Measurements from ENCODE around the gene ANKS1B.
"Not testable (repeated sequence)": the region's sequence is repeated elsewhere in the genome, so short reads cannot be mapped to it uniquely, and the experiment has no call there.

ANKS1B gene

DNA sequence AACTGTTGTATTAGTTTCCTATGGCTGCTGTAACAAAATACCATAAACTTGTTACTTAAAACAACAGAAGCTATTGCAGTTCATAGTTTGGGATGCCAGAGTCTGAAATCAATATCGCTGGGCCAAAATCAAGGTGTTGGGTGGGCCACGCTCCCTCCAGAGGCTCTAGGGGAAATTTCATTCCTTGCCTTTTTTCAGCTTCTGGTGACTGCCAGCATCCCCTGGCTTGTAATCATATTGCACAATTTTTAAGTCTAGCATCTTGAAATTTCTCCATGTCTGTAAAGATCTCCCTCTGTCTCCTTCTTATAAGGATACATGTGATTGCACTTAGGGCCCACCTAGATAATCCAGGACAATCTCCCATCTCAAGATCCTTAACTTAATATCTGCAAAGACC lies 386.0 kb downstream of the ANKS1B start:
- Histone ChIP-seq H3K79me2 (ENCODE audit: insufficient read depth, low read length) (no peaks in the 10 kb centered on the region), H3F3A (ENCODE audit: low read depth) (no peaks in the 10 kb centered on the region), H4K20me1 (ENCODE audit: insufficient read depth, low read length, poor library complexity, severe bottlenecking) (no peaks in the 10 kb centered on the region), H3K9me2 (replicated peaks; ENCODE audit: low read depth, low read length) (no peaks in the 10 kb centered on the region), H3K4me2 (ENCODE audit: low read depth, low read length, poor library complexity, severe bottlenecking) (no peak overlapping the region), H3K9me3 (ENCODE audit: insufficient read depth, low read depth, low read length) (no peaks in the 10 kb centered on the region), H3K9ac (ENCODE audit: low read depth, low read length, poor library complexity, severe bottlenecking) (no peak overlapping the region), H2AFZ (ENCODE audit: low read length) (no peak overlapping the region), H3K4me3 (ENCODE audit: low read length, poor library complexity, severe bottlenecking) (no peak overlapping the region), H3K27me3 (ENCODE audit: insufficient read depth, low read length, poor library complexity, severe bottlenecking) (no peaks in the 10 kb centered on the region), H3K36me3 (ENCODE audit: insufficient read depth, low read length) (no peaks in the 10 kb centered on the region), H3K4me1 (ENCODE audit: insufficient read depth, low read length, poor library complexity, severe bottlenecking) (no peaks in the 10 kb centered on the region)
- TF ChIP-seq, protein P1, sequence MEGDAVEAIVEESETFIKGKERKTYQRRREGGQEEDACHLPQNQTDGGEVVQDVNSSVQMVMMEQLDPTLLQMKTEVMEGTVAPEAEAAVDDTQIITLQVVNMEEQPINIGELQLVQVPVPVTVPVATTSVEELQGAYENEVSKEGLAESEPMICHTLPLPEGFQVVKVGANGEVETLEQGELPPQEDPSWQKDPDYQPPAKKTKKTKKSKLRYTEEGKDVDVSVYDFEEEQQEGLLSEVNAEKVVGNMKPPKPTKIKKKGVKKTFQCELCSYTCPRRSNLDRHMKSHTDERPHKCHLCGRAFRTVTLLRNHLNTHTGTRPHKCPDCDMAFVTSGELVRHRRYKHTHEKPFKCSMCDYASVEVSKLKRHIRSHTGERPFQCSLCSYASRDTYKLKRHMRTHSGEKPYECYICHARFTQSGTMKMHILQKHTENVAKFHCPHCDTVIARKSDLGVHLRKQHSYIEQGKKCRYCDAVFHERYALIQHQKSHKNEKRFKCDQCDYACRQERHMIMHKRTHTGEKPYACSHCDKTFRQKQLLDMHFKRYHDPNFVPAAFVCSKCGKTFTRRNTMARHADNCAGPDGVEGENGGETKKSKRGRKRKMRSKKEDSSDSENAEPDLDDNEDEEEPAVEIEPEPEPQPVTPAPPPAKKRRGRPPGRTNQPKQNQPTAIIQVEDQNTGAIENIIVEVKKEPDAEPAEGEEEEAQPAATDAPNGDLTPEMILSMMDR (conservative IDR thresholded peaks at IDR 0.05; ENCODE audit: low read length): no peak

DNA sequence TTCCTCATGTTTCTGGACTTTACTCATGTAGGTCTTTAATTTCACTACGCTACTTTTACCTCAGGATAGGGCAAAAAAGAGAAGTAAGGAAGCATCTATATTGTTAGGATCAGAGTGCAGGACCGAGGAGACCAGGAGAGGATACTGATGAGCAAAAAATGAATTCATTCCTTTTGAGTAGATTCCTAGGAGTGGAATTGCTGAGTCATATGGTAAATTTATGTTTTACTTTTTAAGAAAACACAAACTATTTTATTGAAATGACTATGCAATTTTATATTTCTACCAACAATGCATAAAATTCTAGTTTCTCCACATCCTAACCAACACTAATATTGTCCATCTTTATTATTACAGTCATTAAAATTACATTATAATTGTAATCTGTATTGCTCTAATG lies 388.0 kb downstream of the ANKS1B start:
- H3K36me3 ChIP-seq (ENCODE audit: insufficient read depth, low read length): no peaks in the 10 kb centered on the region
- no peaks in the 10 kb centered on the region for H3K9me3 ChIP-seq (ENCODE audit: insufficient read depth, low read depth, low read length)

DNA sequence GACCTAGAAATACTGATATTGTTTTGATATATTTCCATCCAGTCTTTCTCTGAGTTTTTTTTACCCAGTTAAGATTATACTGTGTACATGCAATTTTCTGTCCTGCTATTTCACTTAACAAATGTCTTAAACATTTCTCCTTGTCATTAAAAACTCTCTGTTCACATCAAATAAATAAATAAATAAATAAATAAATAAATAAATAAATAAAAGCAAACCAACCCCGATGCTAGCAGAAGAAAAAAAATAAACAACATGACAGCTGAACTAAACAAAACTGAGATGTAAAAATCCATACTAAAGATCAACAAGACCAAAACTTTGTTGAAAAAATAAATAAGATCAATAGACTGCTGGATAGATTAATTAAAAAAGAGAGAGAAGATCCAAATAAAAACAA lies 407.6 kb downstream of the ANKS1B start:
- not testable (repeated sequence) for H3K79me2 ChIP-seq (ENCODE audit: insufficient read depth, low read length); H3K4me3 ChIP-seq (ENCODE audit: low read length, poor library complexity, severe bottlenecking); H3K9me3 ChIP-seq (ENCODE audit: insufficient read depth, low read depth, low read length); H3K36me3 ChIP-seq (ENCODE audit: insufficient read depth, low read length); H3K4me1 ChIP-seq (ENCODE audit: insufficient read depth, low read length, poor library complexity, severe bottlenecking); H3K9me2 ChIP-seq (replicated peaks; ENCODE audit: low read depth, low read length); H2AFZ ChIP-seq (ENCODE audit: low read length); H3K9ac ChIP-seq (ENCODE audit: low read depth, low read length, poor library complexity, severe bottlenecking); H3K27me3 ChIP-seq (ENCODE audit: insufficient read depth, low read length, poor library complexity, severe bottlenecking); H3K4me2 ChIP-seq (ENCODE audit: low read depth, low read length, poor library complexity, severe bottlenecking); H3F3A ChIP-seq (ENCODE audit: low read depth); H4K20me1 ChIP-seq (ENCODE audit: insufficient read depth, low read length, poor library complexity, severe bottlenecking)

More for the DNA sequence above, 388.0 kb downstream of the ANKS1B start:
- Histone ChIP-seq H3K4me1 (ENCODE audit: insufficient read depth, low read length, poor library complexity, severe bottlenecking) (no peaks in the 10 kb centered on the region), H2AFZ (ENCODE audit: low read length) (no peak overlapping the region), H3K4me2 (ENCODE audit: low read depth, low read length, poor library complexity, severe bottlenecking) (no peak overlapping the region), H4K20me1 (ENCODE audit: insufficient read depth, low read length, poor library complexity, severe bottlenecking) (no peaks in the 10 kb centered on the region), H3K9ac (ENCODE audit: low read depth, low read length, poor library complexity, severe bottlenecking) (no peak overlapping the region), H3K27me3 (ENCODE audit: insufficient read depth, low read length, poor library complexity, severe bottlenecking) (no peaks in the 10 kb centered on the region), H3K9me2 (replicated peaks; ENCODE audit: low read depth, low read length) (no peaks in the 10 kb centered on the region), H3F3A (ENCODE audit: low read depth) (no peaks in the 10 kb centered on the region), H3K4me3 (ENCODE audit: low read length, poor library complexity, severe bottlenecking) (no peak overlapping the region), H3K79me2 (ENCODE audit: insufficient read depth, low read length) (no peaks in the 10 kb centered on the region)
- TF ChIP-seq EZH2phosphoT487 (IDR thresholded peaks at IDR 0.05; ENCODE audit: borderline replicate concordance): no peak
- TF ChIP-seq, protein P1 (conservative IDR thresholded peaks at IDR 0.05; ENCODE audit: low read length): no peak

DNA sequence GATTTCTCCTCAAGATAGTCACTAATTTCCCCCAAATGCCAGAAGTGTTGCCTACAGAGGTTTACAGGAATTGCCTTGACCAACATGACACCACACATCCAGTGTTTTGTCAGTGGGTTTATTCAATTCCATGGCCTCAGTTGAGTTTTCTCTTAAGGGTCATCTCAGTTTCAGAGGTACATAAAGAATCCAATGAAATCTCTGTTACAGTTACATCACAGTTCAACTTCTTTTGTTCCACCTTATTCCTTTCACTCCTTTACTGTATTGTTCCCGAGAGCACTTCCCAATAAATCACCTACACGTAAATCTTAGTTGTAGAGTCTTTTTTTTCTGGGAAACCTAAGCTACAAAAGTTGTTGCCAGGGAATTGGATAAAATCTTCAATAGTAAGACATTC lies 410.8 kb downstream of the ANKS1B start:
- no peak overlapping the region for H2AFZ ChIP-seq (ENCODE audit: low read length)

More for the DNA sequence above, 410.8 kb downstream of the ANKS1B start:
- Histone ChIP-seq H3K79me2 (ENCODE audit: insufficient read depth, low read length) (no peaks in the 10 kb centered on the region), H3K36me3 (ENCODE audit: insufficient read depth, low read length) (no peaks in the 10 kb centered on the region), H3K4me2 (ENCODE audit: low read depth, low read length, poor library complexity, severe bottlenecking) (no peak overlapping the region), H3K9me3 (ENCODE audit: insufficient read depth, low read depth, low read length) (no peaks in the 10 kb centered on the region), H4K20me1 (ENCODE audit: insufficient read depth, low read length, poor library complexity, severe bottlenecking) (no peaks in the 10 kb centered on the region), H3K9ac (ENCODE audit: low read depth, low read length, poor library complexity, severe bottlenecking) (no peak overlapping the region), H3K9me2 (replicated peaks; ENCODE audit: low read depth, low read length) (no peaks in the 10 kb centered on the region), H3K4me1 (ENCODE audit: insufficient read depth, low read length, poor library complexity, severe bottlenecking) (no peaks in the 10 kb centered on the region), H3K27me3 (ENCODE audit: insufficient read depth, low read length, poor library complexity, severe bottlenecking) (no peaks in the 10 kb centered on the region), H3K4me3 (ENCODE audit: low read length, poor library complexity, severe bottlenecking) (no peak overlapping the region), H3F3A (ENCODE audit: low read depth) (no peaks in the 10 kb centered on the region)
- TF ChIP-seq EZH2phosphoT487 (IDR thresholded peaks at IDR 0.05; ENCODE audit: borderline replicate concordance): no peak
- TF ChIP-seq, protein P1 (conservative IDR thresholded peaks at IDR 0.05; ENCODE audit: low read length): no peak
